ENCODE data around the gene CDK18.
"Not testable (repeated sequence)": the region's sequence is repeated elsewhere in the genome, so short reads cannot be mapped to it uniquely, and the experiment has no call there.

DNA sequence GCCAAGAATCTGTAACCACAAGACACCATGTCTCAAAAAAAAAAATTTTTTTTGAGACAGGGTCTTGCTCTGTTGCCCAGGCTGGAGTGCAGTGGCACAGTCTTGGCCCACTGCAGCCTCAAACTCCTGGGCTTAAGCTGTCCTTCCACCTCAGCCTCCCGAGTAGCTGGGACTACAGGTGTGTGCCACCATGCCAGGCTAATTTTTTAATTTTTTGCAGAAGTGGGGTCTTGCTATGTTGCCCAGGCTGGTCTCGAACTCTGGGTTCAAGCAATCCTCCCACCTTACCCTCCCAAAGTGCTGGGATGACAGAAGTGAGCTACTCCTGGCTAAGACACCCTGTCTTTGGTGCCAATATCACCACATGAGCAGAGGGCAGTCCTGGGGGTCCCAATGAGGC, 25.5 kb upstream of the CDK18 start:
- not testable (repeated sequence) for TF ChIP-seq CTCF (IDR thresholded peaks at IDR 0.05; ENCODE audit: low read depth, low read length); EZH2phosphoT487 (IDR thresholded peaks at IDR 0.05; ENCODE audit: low read depth)

Data from OCI-LY3 (cell line).